ENCODE measurements around the gene CDKL2. TPM values are rescaled to one million over a fixed set of nuclear protein-coding genes. Genes with fewer than 3 reads are reported as not detected.
A peak's percentile ranks its signal among the peaks of the same experiment; 100 is the strongest.
"Not testable (repeated sequence)": the region's sequence is repeated elsewhere in the genome, so short reads cannot be mapped to it uniquely, and the experiment has no call there.

The CDKL2 gene
- total RNA-seq, 1 donor from 2014 or later, result under 0.01 TPM

DNA sequence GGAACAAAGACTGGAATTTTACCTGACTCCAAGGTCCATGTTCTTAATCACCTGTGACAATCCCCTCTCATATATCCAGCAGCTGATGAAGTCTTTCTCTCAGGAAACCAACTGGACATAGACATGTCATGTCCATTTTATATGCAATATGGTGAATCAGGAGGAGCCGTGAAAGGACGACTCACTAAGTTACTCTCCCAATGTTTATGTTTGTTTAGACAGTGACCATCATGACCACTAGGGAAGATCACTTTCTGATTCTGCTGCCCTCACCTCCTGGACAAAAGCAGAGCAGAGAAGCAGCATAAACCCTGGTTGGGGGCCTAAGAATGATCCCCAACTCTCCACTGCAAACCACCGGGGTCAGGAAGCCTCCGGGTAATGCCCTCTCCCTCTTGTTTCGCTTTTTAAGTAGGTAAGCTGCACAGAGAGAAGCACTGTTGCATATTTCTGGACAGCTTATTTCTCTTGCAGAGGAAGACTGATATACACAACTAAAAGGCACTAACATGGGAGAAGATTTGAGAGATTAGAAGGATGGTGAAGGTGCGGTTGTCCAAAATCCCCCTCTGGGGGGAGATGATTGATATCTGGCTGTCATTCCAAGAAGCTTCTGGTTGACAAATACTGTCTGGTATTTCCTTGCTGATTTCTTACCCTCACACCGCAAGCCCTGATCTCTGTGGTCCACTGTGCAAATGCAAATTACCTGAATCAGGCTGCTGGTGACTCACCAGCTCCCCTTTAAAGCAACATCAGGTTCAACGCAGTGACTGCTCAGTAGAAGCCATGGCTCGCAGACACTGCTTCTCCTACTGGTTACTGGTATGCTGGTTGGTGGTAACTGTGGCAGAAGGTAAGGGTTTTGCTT is 74.8 kb downstream of the CDKL2 start, which contains the start of gene ODAPH:
Gene ODAPH (plus strand): TSS at position 773 of the 871 bp plus-strand sequence. CDS start 17 bp downstream, at position 790.
- DNase-seq (ENCODE audit: low read depth in 2 of 2), result no peak

DNA sequence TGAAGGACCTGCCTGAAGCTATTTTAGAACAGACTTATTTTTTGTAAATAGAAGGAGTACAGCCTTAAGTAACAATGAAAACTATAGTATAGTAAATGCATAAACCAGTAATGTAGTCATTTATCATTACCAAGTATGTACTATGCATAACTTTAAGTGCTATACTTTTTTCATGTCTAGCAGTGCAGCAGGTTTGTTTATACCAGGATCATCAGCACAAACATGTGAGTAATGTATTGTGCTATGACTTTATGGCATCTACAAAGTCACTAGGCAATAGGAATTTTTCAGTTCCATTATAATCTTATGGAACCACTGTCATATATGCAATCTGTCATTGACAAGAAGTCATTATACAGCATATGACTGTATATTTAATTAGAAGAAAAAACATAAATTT is 77.9 kb downstream of the CDKL2 start:
- DNase-seq (ENCODE audit: low read depth in 2 of 2), result no peak

GRCh38 chr4:75549019-75549418 is 81.3 kb downstream of the CDKL2 start:
- no peak for DNase-seq (ENCODE audit: low read depth in 2 of 2)

- peak; percentile 16 to 74 for DNase-seq (ENCODE audit: low read depth in 2 of 2)
These were observed 82.5 kb downstream of the CDKL2 start for GRCh38 chr4:75547647-75548387.

DNA sequence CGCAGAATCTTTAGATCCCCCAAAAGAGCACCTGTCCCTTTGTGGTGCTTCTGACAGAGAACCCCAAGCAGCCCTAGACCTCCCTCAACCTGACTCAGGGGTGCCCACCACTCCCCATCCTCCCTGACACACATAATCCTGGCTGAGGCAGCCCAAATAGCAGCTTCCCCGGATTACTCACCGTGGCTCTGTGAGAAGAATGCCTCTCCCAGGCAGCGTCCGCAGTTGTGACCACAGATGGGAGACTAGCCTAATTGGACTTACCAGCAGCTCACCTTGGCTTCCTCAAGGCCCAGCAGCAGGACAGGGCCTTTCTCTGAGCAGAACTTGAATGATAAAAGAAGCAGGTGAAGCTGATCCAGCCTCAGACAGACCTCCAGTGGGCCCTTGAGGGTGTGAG is 84.8 kb downstream of the CDKL2 start:
- no peak for DNase-seq (ENCODE audit: low read depth in 2 of 2)

DNA sequence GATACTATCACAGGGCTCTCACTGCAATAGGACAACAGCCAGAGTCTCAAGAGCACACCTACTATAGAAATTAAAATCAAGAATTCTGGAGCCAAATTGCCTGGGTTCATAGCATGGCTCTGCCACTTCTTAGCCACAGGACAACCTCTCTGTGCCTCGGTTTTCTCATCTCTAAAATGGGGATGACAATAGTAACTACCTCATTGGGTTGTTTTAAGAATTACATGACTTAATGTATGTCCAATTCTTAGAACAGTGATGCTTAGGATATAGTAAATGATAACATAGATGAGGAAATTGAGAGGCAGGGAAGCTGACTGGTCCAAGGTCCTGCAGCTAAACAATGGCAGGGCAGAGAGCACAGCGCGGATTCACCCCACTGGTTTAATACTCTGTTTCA is 85.5 kb downstream of the CDKL2 start:
- DNase-seq (ENCODE audit: low read depth in 2 of 2), result no peak

DNA sequence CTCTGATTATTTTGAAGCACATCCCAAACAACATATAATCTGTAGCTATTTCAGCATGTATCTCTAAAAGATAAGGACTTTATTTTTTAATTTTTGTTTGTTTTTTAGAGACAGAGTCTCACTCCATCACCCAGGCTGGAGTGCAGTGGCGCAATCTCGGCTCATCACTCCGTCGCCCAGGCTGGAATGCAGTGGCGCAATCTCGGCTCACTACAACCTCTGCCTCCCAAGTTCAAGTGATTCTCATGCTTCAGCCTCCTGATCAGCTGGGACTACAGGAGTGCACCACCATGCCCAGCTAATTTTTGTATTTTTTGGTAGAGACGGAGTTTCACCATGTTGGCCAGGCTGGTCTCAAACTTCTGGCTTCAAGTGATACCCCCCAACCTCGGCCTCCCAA is 86.1 kb downstream of the CDKL2 start:
- DNase-seq (ENCODE audit: low read depth in 2 of 2), result not testable (repeated sequence)

DNA sequence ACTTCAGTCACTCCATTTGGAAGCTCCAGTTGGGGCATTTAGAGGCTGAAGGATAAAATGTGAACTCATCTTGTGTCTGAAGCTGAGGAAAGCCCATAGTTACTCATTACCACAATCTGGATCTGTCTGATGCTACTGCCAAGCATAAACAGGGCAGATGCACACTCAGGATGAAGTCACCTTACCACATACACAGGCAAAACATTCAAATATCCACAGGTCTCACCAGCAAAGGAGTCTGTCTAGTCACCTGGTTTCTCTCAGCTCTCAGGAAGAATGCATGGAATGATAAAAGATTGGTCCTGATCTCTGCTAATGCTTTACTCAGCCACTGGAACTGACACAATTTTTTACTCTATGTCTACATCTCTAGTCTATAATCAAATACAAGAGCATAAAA is 87.5 kb downstream of the CDKL2 start:
- DNase-seq (ENCODE audit: low read depth in 2 of 2), result peak in 1 of 2 donors; percentile 2

GRCh38 chr4:75537308-75537707 is 93.0 kb downstream of the CDKL2 start:
- not testable (repeated sequence) for DNase-seq (ENCODE audit: low read depth in 2 of 2)

DNA sequence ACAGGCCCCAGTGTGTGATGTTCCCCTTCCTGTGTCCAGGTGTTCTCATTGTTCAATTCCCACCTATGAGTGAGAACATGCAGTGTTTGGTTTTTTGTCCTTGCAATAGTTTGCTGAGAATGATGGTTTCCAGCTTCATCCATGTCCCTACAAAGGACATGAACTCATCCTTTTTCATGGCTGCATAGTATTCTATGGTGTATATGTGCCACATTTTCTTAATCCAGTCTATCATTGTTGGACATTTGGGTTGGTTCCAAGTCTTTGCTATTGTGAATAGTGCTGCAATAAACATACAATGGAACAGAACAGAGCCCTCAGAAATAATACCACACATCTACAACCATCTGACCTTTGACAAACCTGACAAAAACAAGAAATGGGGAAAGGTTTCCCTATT is 96.4 kb downstream of the CDKL2 start:
- DNase-seq (ENCODE audit: low read depth in 2 of 2), result not testable (repeated sequence)

GRCh38 chr4:75533339-75533887 is 96.9 kb downstream of the CDKL2 start:
- DNase-seq (ENCODE audit: low read depth in 2 of 2), result not testable (repeated sequence)

DNA sequence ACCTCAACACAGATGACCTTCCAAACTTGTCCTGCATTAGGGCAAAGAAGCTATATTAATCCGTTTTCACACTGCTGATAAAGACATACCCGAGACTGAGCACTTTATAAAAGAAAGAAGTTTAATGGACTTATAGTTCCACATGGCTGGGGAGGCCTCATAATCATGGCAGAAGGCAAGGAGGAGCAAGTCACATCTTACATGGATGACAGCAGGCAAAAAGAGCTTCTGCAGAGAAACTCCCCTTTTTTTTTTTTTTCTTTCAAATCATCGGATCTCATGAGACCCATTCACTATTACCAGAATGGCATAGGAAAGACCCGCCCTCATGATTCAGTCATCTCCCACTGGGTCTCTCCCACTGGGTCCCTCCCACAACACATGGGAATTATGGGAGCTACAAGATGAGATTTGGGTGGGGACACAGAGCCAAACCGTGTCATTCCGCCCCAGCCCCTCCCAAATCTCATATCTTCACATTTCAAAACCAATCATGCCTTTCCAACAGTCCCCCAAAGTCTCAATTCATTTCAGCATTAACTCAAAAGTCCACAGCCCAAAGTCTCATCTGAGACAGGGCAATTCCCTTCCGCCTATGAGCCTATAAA is 98.7 kb downstream of the CDKL2 start:
- not testable (repeated sequence) for DNase-seq (ENCODE audit: low read depth in 2 of 2)

- no peak for DNase-seq (ENCODE audit: low read depth in 2 of 2)
These were observed 99.6 kb downstream of the CDKL2 start for GRCh38 chr4:75530556-75531322.

Other genes with a start within 250 kb of the CDKL2 start
- 30.7 and 41.1 TPM in 2 replicates for gene RCHY1, start 116.1 kb downstream of the CDKL2 start, total RNA-seq
- gene THAP6, start 116.1 kb downstream of the CDKL2 start, total RNA-seq, result 3.3 and 5.6 TPM in 2 replicates
- gene ODAPH, start 74.5 kb downstream of the CDKL2 start, total RNA-seq, result not detected in 2 replicates
- 139 and 168 TPM in 2 replicates for gene G3BP2, start 42.9 kb upstream of the CDKL2 start, total RNA-seq
- gene USO1, start 94.0 kb upstream of the CDKL2 start, total RNA-seq, result 59.7 and 76.6 TPM in 2 replicates

Measured in lung microvascular endothelial cell (primary cell).